Calu3 (cell line): ENCODE results near the gene UQCC3. TPM values are rescaled to one million over a fixed set of nuclear protein-coding genes. Genes with fewer than 3 reads are reported as not detected.
A peak's percentile ranks its signal among the peaks of the same experiment; 100 is the strongest.

Source experiments
- Bru-seq: library from RNA; stranded (reverse); fragments of 400-500 nt; gene quantifications from one replicate; lab custom pipeline; 2021; lab: Mats Ljungman, UMichigan
- BruChase-seq, 2 experiments: library from RNA; stranded (reverse); fragments of 400-500 nt; gene quantifications; one replicate each; lab custom pipeline; 2021; lab: Mats Ljungman, UMichigan
- BruUV-seq: library from RNA; stranded (reverse); fragments of 400-500 nt; replicated peaks from 2 replicates; lab custom pipeline; 2021; lab: Mats Ljungman, UMichigan
- CTCF ChIA-PET: fragments of 300-600 bp; sonication (Branson Sonifier 250); formaldehyde crosslinking; loops from one replicate; lab custom pipeline; 2022; ENCODE audit warnings: antibody characterized with exemption; lab: Charles Lee
- DNase-seq: peaks from one replicate; pipeline ENCODE4 v3.0.0; 2022
- H3K27ac Mint-ChIP-seq: one replicate; pipeline ENCODE4 v1.8.0; 2022; ENCODE audit warnings: mixed read lengths; ENCODE audit not compliant: unreplicated experiment
- H3K27me3 Mint-ChIP-seq: one replicate; pipeline ENCODE4 v1.8.0; 2022; ENCODE audit warnings: mixed read lengths; ENCODE audit not compliant: unreplicated experiment
- H3K36me3 Mint-ChIP-seq: one replicate; pipeline ENCODE4 v1.8.0; 2022; ENCODE audit warnings: mild to moderate bottlenecking, moderate library complexity, mixed read lengths; ENCODE audit not compliant: insufficient read depth, unreplicated experiment
- H3K4me1 Mint-ChIP-seq: one replicate; pipeline ENCODE4 v1.8.0; 2022; ENCODE audit warnings: mild to moderate bottlenecking, low read depth, mixed read lengths; ENCODE audit not compliant: unreplicated experiment
- H3K4me3 Mint-ChIP-seq: one replicate; pipeline ENCODE4 v1.8.0; 2022; ENCODE audit warnings: mild to moderate bottlenecking, low read depth, moderate library complexity, mixed read lengths; ENCODE audit not compliant: unreplicated experiment
- H3K9me3 Mint-ChIP-seq: one replicate; pipeline ENCODE4 v1.8.0; 2022; ENCODE audit warnings: low read depth, mixed read lengths; ENCODE audit not compliant: unreplicated experiment
- intact Hi-C: fragments of 100-400 bp; cut with micrococcal nuclease; formaldehyde crosslinking; loops from one replicate; pipeline ENCODE4 v1.10.0; 2022; ENCODE audit not compliant: unreplicated experiment
- long read RNA-seq: library from polyadenylated mRNA; stranded (forward); transcript quantifications from one replicate; pipeline ENCODE4 v2.0.0, GENCODE V29; 2022
- total RNA-seq: library from RNA; stranded (reverse); gene quantifications from 2 replicates; pipeline ENCODE4 v1.2.3, GENCODE V29; 2022
- TF ChIP-seq, protein P1 (sequence below): fragments of 200-600 bp; IDR thresholded peaks from one replicate; pipeline ENCODE4 v1.8.0; 2022; ENCODE audit warnings: antibody characterized with exemption; ENCODE audit not compliant: unreplicated experiment

UQCC3 gene, protein sequence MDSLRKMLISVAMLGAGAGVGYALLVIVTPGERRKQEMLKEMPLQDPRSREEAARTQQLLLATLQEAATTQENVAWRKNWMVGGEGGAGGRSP
- total RNA-seq = 10.4 and 11.4 TPM in 2 replicates
- Bru-seq, nascent RNA = percentile 57 among the genes with signal in this experiment
- percentile 64 among the genes with signal in this experiment for BruChase-seq, experiment 1, labeled RNA remaining after a 6-hour chase
- BruChase-seq, experiment 2, labeled RNA remaining after a 2-hour chase = percentile 60 among the genes with signal in this experiment
- long read RNA-seq, transcript UQCC3-201 (2 exons, 1,947 nt) = major isoform, 88 of 94 reads
- long read RNA-seq, partial matches to known transcripts = 0 of 94 reads
- long read RNA-seq, other reads (novel, unspliced or antisense) = 6 of 94 reads

DNA sequence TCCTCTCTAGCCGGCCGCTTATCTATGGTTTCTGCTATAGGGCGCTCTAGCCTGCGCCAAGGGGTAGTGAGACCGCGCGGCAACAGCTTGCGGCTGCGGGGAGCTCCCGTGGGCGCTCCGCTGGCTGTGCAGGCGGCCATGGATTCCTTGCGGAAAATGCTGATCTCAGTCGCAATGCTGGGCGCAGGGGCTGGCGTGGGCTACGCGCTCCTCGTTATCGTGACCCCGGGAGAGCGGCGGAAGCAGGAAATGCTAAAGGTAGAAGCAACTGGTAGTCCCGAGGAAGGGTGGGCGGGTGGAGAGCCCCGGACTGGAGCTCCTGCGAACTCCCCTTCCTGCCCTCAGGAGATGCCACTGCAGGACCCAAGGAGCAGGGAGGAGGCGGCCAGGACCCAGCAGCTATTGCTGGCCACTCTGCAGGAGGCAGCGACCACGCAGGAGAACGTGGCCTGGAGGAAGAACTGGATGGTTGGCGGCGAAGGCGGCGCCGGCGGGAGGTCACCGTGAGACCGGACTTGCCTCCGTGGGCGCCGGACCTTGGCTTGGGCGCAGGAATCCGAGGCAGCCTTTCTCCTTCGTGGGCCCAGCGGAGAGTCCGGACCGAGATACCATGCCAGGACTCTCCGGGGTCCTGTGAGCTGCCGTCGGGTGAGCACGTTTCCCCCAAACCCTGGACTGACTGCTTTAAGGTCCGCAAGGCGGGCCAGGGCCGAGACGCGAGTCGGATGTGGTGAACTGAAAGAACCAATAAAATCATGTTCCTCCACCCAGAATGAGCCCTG is at the start of gene UQCC3, which contains the start of gene LBHD1:
Gene UQCC3, plus strand, starts transcription at position 66 of the 782 bp plus-strand sequence. Its CDS starts 73 bp downstream, at position 139.
Gene LBHD1, minus strand, starts transcription at position 660 of the 782 bp plus-strand sequence. CDS start 2,236 bp downstream, outside the sequence.
- no peaks in the 10 kb centered on the region for H3K9me3 Mint-ChIP-seq
- peak within 1 kb of the TSS; percentile 98 for H3K27ac Mint-ChIP-seq
- peak; percentile 66 for DNase-seq
- TF ChIP-seq, protein P1, sequence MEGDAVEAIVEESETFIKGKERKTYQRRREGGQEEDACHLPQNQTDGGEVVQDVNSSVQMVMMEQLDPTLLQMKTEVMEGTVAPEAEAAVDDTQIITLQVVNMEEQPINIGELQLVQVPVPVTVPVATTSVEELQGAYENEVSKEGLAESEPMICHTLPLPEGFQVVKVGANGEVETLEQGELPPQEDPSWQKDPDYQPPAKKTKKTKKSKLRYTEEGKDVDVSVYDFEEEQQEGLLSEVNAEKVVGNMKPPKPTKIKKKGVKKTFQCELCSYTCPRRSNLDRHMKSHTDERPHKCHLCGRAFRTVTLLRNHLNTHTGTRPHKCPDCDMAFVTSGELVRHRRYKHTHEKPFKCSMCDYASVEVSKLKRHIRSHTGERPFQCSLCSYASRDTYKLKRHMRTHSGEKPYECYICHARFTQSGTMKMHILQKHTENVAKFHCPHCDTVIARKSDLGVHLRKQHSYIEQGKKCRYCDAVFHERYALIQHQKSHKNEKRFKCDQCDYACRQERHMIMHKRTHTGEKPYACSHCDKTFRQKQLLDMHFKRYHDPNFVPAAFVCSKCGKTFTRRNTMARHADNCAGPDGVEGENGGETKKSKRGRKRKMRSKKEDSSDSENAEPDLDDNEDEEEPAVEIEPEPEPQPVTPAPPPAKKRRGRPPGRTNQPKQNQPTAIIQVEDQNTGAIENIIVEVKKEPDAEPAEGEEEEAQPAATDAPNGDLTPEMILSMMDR = no peak
- intact Hi-C loops = no loop called here
- peak within 1 kb of the TSS; percentile 99 for H3K4me3 Mint-ChIP-seq
- H3K4me1 Mint-ChIP-seq = peaks cover 8% of the 10 kb centered on the region
- H3K36me3 Mint-ChIP-seq = peaks cover 89% of the 10 kb centered on the region
- H3K27me3 Mint-ChIP-seq = no peaks in the 10 kb centered on the region
- CTCF ChIA-PET = interaction anchor here (0.6 to 1.8 kb wide), 9 partner anchors 9 to 1373 kb away, joined by 3 to 8 read pairs (median 3); partner anchors contain the start of genes GANAB, MTA2, TTC9C and ZBTB3
- BruUV-seq = TSS peak; percentile 33

DNA sequence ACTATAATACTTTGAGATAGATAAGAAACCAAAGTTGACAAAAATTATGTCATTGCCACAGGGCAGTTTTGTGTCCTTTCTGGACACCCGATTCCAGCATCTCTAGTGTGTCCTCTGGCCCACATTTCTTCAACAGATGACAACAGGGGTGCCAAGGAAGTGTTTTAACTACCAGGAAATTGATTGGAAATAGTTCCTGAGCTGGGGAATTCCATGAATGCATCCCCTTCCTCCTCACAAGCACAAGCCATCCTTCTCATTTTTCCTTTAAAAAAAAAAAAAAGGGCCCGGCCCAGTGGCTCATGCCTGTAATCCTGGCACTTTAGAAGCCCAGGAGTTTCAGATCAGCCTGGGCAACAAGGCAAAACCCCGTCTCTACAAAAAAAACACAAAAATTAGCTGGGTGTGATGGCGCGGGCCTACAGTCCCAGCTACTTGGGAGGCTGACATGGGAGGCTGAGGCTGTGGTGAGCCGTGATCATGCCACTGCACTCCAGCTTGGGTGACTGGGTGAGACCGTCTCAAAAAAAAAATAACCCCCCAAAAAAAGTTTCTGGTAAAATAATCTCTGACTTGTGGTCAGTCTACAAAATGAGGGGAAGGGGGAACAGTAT is 48.9 kb upstream of the UQCC3 start:
- DNase-seq = no peak
- Mint-ChIP-seq H3K4me1 (peaks cover 18% of the 10 kb centered on the region), H3K4me3 (peak overlapping the region; percentile 90), H3K27ac (peak overlapping the region; percentile 95), H3K27me3 (no peaks in the 10 kb centered on the region), H3K9me3 (no peaks in the 10 kb centered on the region), H3K36me3 (peaks cover 69% of the 10 kb centered on the region)
- BruUV-seq = TSS peak; percentile 84
- TF ChIP-seq, protein P1 = no peak
- CTCF ChIA-PET = interaction anchor here (0.6 to 2.1 kb wide), 5 partner anchors 11 to 63 kb away, joined by 3 to 5 read pairs (median 4); partner anchors contain the start of gene TUT1
- intact Hi-C loops = no loop called here

DNA sequence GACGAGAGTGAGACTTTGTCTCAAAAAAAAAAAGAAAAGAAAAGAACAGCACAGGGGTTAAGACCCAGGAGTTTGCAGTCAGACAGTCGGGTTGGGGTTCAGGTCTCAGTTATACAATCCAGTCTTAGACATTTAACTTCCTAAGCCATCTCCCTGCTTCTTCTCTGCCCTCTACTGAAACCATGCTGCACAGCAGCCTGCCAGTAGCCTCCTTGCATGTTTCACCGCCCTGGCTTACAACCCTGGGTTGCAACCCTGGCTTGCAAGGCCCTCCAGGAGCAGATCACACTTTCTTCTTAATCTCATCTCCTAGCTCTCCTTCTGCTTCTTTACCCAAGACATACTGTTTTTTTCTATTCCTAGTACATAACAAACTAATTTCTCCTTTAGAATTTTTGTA is 43.8 kb upstream of the UQCC3 start:
- no peak for DNase-seq
- CTCF ChIA-PET = interaction anchor here (1.4 kb wide), 1 partner anchor 26 kb away, joined by 3 read pairs; the partner anchor contains the start of gene MTA2
- H3K4me1 Mint-ChIP-seq = no peaks in the 10 kb centered on the region
- H3K27ac Mint-ChIP-seq = no peak overlapping the region
- TF ChIP-seq, protein P1 = no peak
- intact Hi-C loops = no loop called here
- BruUV-seq = no TSS peak
- H3K36me3 Mint-ChIP-seq = peaks cover 85% of the 10 kb centered on the region
- H3K9me3 Mint-ChIP-seq = no peaks in the 10 kb centered on the region
- no peaks in the 10 kb centered on the region for H3K27me3 Mint-ChIP-seq
- H3K4me3 Mint-ChIP-seq = no peak overlapping the region

DNA sequence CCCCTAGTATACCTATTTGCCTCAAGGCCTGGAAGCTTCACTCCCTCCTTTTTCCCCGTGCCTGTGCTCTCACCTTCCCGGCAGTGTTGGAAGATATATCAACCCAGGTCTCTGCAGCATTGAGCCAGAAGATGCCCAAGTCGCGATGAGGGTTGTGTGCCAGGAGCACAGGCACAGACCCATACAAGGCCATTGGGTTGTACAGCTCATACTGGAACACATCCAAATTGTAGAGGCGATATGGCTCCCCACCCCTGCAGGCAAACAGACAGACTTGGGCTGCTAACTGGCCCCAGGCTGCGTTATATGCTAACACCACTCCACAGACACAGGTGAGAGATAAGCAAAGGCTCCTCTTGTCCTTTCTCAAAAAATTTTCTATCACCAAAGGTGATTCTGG is 39.0 kb upstream of the UQCC3 start:
- Mint-ChIP-seq H3K4me3 (no peak overlapping the region), H3K27me3 (no peaks in the 10 kb centered on the region), H3K27ac (no peak overlapping the region), H3K36me3 (peaks cover 85% of the 10 kb centered on the region), H3K4me1 (no peaks in the 10 kb centered on the region), H3K9me3 (no peaks in the 10 kb centered on the region)
- CTCF ChIA-PET = no interaction called here
- BruUV-seq = no TSS peak
- no peak for DNase-seq
- TF ChIP-seq, protein P1 = no peak
- intact Hi-C loops = no loop called here
